ENCODE results near the gene INSYN2A.

DNA sequence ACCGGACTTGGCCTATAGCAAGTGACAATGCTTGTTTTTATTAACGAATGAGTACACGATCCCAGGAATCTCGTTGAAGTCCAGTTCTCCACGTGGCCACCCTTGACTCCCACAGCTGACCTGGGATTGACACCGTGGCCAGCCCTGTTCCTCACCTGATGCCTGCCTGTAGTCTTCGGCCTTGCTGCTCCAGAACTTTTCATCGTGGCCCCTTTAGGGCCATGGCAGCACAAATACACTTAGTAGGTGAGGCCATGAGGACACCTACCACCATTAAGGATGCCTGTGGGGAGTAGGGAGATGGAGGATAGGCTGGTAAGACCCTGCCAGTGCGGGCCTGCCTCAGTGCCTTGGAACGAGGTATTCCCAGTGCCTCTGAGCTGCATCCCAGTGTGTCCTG lies 30.6 kb upstream of the INSYN2A start:
- TF ChIP-seq, protein P1, sequence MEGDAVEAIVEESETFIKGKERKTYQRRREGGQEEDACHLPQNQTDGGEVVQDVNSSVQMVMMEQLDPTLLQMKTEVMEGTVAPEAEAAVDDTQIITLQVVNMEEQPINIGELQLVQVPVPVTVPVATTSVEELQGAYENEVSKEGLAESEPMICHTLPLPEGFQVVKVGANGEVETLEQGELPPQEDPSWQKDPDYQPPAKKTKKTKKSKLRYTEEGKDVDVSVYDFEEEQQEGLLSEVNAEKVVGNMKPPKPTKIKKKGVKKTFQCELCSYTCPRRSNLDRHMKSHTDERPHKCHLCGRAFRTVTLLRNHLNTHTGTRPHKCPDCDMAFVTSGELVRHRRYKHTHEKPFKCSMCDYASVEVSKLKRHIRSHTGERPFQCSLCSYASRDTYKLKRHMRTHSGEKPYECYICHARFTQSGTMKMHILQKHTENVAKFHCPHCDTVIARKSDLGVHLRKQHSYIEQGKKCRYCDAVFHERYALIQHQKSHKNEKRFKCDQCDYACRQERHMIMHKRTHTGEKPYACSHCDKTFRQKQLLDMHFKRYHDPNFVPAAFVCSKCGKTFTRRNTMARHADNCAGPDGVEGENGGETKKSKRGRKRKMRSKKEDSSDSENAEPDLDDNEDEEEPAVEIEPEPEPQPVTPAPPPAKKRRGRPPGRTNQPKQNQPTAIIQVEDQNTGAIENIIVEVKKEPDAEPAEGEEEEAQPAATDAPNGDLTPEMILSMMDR (IDR thresholded peaks at IDR 0.05) = no peak
- no peak for TF ChIP-seq POLR2A (IDR thresholded peaks at IDR 0.05)

Data from body of pancreas (tissue), 4 donors.